H9 (cell line): ENCODE results near the gene BPIFB1. TPM values are rescaled to one million over a fixed set of nuclear protein-coding genes. Genes with fewer than 3 reads are reported as not detected.

ENCODE experiments used
- DNase-seq: peaks from one replicate; pipeline ENCODE4 v3.0.0-alpha.2; 2017
- H2AFZ ChIP-seq: one replicate; pipeline ENCODE4 v1.6.1; 2013; ENCODE audit warnings: mild to moderate bottlenecking, low read length, control low read depth, moderate library complexity
- H2AK5ac ChIP-seq: 2 replicates; pipeline ENCODE4 v1.6.1; 2013; ENCODE audit warnings: low read length, control low read depth, mixed read lengths; ENCODE audit not compliant: insufficient read length
- H2BK120ac ChIP-seq: one replicate; pipeline ENCODE4 v1.6.1; 2013; ENCODE audit warnings: low read depth, mild to moderate bottlenecking, low read length, control low read depth, inconsistent platforms; ENCODE audit not compliant: poor library complexity, severe bottlenecking
- H2BK12ac ChIP-seq: 2 replicates; pipeline ENCODE4 v1.6.1; 2013; ENCODE audit warnings: low read length, control low read depth, mixed read lengths, low read depth; ENCODE audit not compliant: insufficient read length
- H2BK15ac ChIP-seq: 2 replicates; pipeline ENCODE4 v1.6.1; 2013; ENCODE audit warnings: low read depth, low read length, control low read depth
- H2BK20ac ChIP-seq: one replicate; pipeline ENCODE4 v1.6.1; 2013; ENCODE audit warnings: low read depth, mild to moderate bottlenecking, low read length, control low read depth, inconsistent platforms; ENCODE audit not compliant: poor library complexity, severe bottlenecking
- H2BK5ac ChIP-seq: 2 replicates; pipeline ENCODE4 v1.6.1; 2013; ENCODE audit warnings: low read length, control low read depth, mixed read lengths; ENCODE audit not compliant: insufficient read length
- H3K14ac ChIP-seq: 2 replicates; pipeline ENCODE4 v1.6.1; 2013; ENCODE audit warnings: low read length, control low read depth; ENCODE audit not compliant: insufficient read depth
- H3K18ac ChIP-seq: 2 replicates; pipeline ENCODE4 v1.6.1; 2013; ENCODE audit warnings: low read depth, mild to moderate bottlenecking, mixed read lengths, low read length, control low read depth; ENCODE audit not compliant: insufficient read length
- H3K23ac ChIP-seq: 2 replicates; pipeline ENCODE4 v1.6.1; 2013; ENCODE audit warnings: low read length, control low read depth, mixed read lengths, low read depth; ENCODE audit not compliant: insufficient read length
- H3K23me2 ChIP-seq: 2 replicates; pipeline ENCODE4 v1.6.1; 2013; ENCODE audit warnings: low read depth, mild to moderate bottlenecking, mixed read lengths, low read length, control low read depth; ENCODE audit not compliant: insufficient read length, poor library complexity, severe bottlenecking
- H3K27ac ChIP-seq: 2 replicates; pipeline ENCODE4 v1.5.1; 2013; ENCODE audit warnings: low read length, control low read depth, mixed read lengths, low read depth; ENCODE audit not compliant: insufficient read length
- H3K27me3 ChIP-seq: 2 replicates; pipeline ENCODE4 v1.6.1; 2013; ENCODE audit warnings: low read length, control low read depth, inconsistent platforms; ENCODE audit not compliant: insufficient read depth
- H3K4ac ChIP-seq: 2 replicates; pipeline ENCODE4 v1.6.1; 2013; ENCODE audit warnings: low read depth, mild to moderate bottlenecking, control low read depth, inconsistent platforms, low read length, moderate library complexity
- H3K4me1 ChIP-seq: 2 replicates; pipeline ENCODE4 v1.6.1; 2013; ENCODE audit warnings: low read length, control low read depth, inconsistent platforms; ENCODE audit not compliant: insufficient read depth
- H3K4me2 ChIP-seq: 2 replicates; pipeline ENCODE4 v1.6.1; 2013; ENCODE audit warnings: low read length, control low read depth, mixed read lengths; ENCODE audit not compliant: insufficient read length, insufficient read depth
- H3K56ac ChIP-seq: 2 replicates; pipeline ENCODE4 v1.6.1; 2013; ENCODE audit warnings: low read depth, mild to moderate bottlenecking, mixed read lengths, low read length, control low read depth; ENCODE audit not compliant: insufficient read length
- H3K79me1 ChIP-seq: 2 replicates; pipeline ENCODE4 v1.6.1; 2013; ENCODE audit warnings: low read depth, mild to moderate bottlenecking, moderate library complexity, low read length, control low read depth, inconsistent platforms; ENCODE audit not compliant: insufficient read depth, poor library complexity, severe bottlenecking
- H3K79me2 ChIP-seq: 2 replicates; pipeline ENCODE4 v1.6.1; 2013; ENCODE audit warnings: low read length, control low read depth, inconsistent platforms; ENCODE audit not compliant: insufficient read depth
- H3K9ac ChIP-seq: 2 replicates; pipeline ENCODE4 v1.6.1; 2013; ENCODE audit warnings: low read length, control low read depth, mixed read lengths; ENCODE audit not compliant: insufficient read length; ENCODE audit errors: extremely low read depth
- H3K9me3 ChIP-seq: one replicate; pipeline ENCODE4 v1.6.1; 2013; ENCODE audit warnings: low read depth, low read length, inconsistent platforms; ENCODE audit not compliant: control insufficient read depth
- H3T11ph ChIP-seq: one replicate; pipeline ENCODE4 v1.6.1; 2013; ENCODE audit warnings: mild to moderate bottlenecking, low read length, control low read depth, inconsistent platforms
- H4K20me1 ChIP-seq: one replicate; pipeline ENCODE4 v1.6.1; 2013; ENCODE audit not compliant: control insufficient read depth, insufficient read length, insufficient read depth
- H4K5ac ChIP-seq: 2 replicates; pipeline ENCODE4 v1.6.1; 2013; ENCODE audit warnings: low read depth, mild to moderate bottlenecking, mixed read lengths, low read length, control low read depth; ENCODE audit not compliant: insufficient read length
- H4K8ac ChIP-seq: replicated peaks from 2 replicates; pipeline ENCODE4 v1.6.1; 2013; ENCODE audit warnings: low read length, control low read depth, mixed read lengths, low read depth; ENCODE audit not compliant: insufficient read length
- H4K91ac ChIP-seq: 2 replicates; pipeline ENCODE4 v1.6.1; 2013; ENCODE audit warnings: low read depth, mild to moderate bottlenecking, moderate library complexity, mixed read lengths, low read length, control low read depth; ENCODE audit not compliant: insufficient read length
- H3K27ac Mint-ChIP-seq, 3 experiments: 2 replicates in 2 of 3; 3 replicates in 1 of 3; pipeline ENCODE4 v1.8.0; 2020 to 2021; ENCODE audit warnings: mixed read lengths in 3 of 3, mild to moderate bottlenecking in 1 of 3, moderate library complexity in 1 of 3
- H3K27me3 Mint-ChIP-seq: 2 replicates; pipeline ENCODE4 v1.8.0; 2021; ENCODE audit warnings: low read depth, mild to moderate bottlenecking, moderate library complexity, mixed read lengths
- H3K36me3 Mint-ChIP-seq, 3 experiments: 2 replicates in 2 of 3; 3 replicates in 1 of 3; pipeline ENCODE4 v1.8.0; 2020 to 2021; ENCODE audit warnings: low read depth in 3 of 3, mixed read lengths in 3 of 3; ENCODE audit not compliant: insufficient read depth in 1 of 3
- H3K4me1 Mint-ChIP-seq, 2 experiments: 2 replicates each; pipeline ENCODE4 v1.8.0; 2020; ENCODE audit warnings: mixed read lengths in 2 of 2
- H3K4me3 Mint-ChIP-seq, 2 experiments: 2 replicates in 1 of 2; 3 replicates in 1 of 2; pipeline ENCODE4 v1.8.0; 2020 to 2021; ENCODE audit warnings: mild to moderate bottlenecking in 2 of 2, mixed read lengths in 2 of 2, moderate library complexity in 1 of 2
- H3K9me3 Mint-ChIP-seq, 2 experiments: 2 replicates in 1 of 2; 3 replicates in 1 of 2; pipeline ENCODE4 v1.8.0; 2020; ENCODE audit warnings: mild to moderate bottlenecking in 2 of 2, mixed read lengths in 2 of 2, moderate library complexity in 1 of 2
- CTCF ChIP-seq: fragments of 200-600 bp; sonication (generic); conservative IDR thresholded peaks from 3 replicates; pipeline ENCODE4 v1.8.0; 2021; ENCODE audit warnings: antibody characterized with exemption, mild to moderate bottlenecking
- WGBS: extraction: QIAGEN DNeasy Blood & Tissue Kit; methylation state at CpG from one replicate; pipeline ENCODE4 v1.1.7; 2013; ENCODE audit warnings: missing lambda C conversion rate, low lambda C conversion rate, mixed read lengths; ENCODE audit not compliant: insufficient read length; ENCODE audit errors: extremely low coverage; 5-methylcytosine and 5-hydroxymethylcytosine counted together
- total RNA-seq: library from RNA; stranded (reverse); gene quantifications from 2 replicates; pipeline ENCODE4 v1.2.1, GENCODE V29; 2021

The BPIFB1 gene
- total RNA-seq, 1 experiment from 2014 or later, result not detected

GRCh38 chr20:33312583-33312982, 29.6 kb downstream of the BPIFB1 start:
- no peaks in the 10 kb centered on the region for H4K20me1 ChIP-seq
- no peak overlapping the region for H3K56ac ChIP-seq
- no peak overlapping the region for H3K4me2 ChIP-seq
- no peak overlapping the region for H2BK120ac ChIP-seq
- H4K91ac ChIP-seq, result no peak overlapping the region
- H4K5ac ChIP-seq, result no peak overlapping the region
- no peak overlapping the region for H3K18ac ChIP-seq
- no peak overlapping the region for H2BK20ac ChIP-seq
- H3K23ac ChIP-seq, result no peak overlapping the region
- no peaks in the 10 kb centered on the region for H3K79me2 ChIP-seq
- H2BK5ac ChIP-seq, result no peak overlapping the region
- H3K4me3 Mint-ChIP-seq, result no peak overlapping the region
- H3K79me1 ChIP-seq, result no peaks in the 10 kb centered on the region
- H3K36me3 Mint-ChIP-seq, result no peaks in the 10 kb centered on the region
- H2BK15ac ChIP-seq, result no peak overlapping the region
- H3K9me3 ChIP-seq, result no peaks in the 10 kb centered on the region
- no peak overlapping the region for H2BK12ac ChIP-seq
- TF ChIP-seq CTCF, result no peak
- H3K27ac Mint-ChIP-seq, result no peak overlapping the region
- H3T11ph ChIP-seq, result no peak overlapping the region
- no peaks in the 10 kb centered on the region; a peak in 1 of 4 replicates for H3K4me1 Mint-ChIP-seq
- DNase-seq, result no peak
- H3K27me3 ChIP-seq, result no peaks in the 10 kb centered on the region
- no peak overlapping the region for H2AFZ ChIP-seq
- H3K14ac ChIP-seq, result no peak overlapping the region
- H3K4me1 ChIP-seq, result no peaks in the 10 kb centered on the region
- no peak overlapping the region for H4K8ac ChIP-seq
- H2AK5ac ChIP-seq, result no peak overlapping the region
- no peak overlapping the region for H3K9ac ChIP-seq
- H3K4ac ChIP-seq, result no peak overlapping the region
- no peaks in the 10 kb centered on the region for H3K23me2 ChIP-seq
- H3K27me3 Mint-ChIP-seq, result peaks cover 3% of the 10 kb centered on the region; the same call in 1 of the 2 replicates
- WGBS, result no CpG with 5 or more reads among the region's 11 CpGs
- H3K9me3 Mint-ChIP-seq, result peaks cover 0 to 3% of the 10 kb centered on the region in 2 experiments; a peak in 2 of 5 replicates
- no peak overlapping the region for H3K27ac ChIP-seq
